PC-3 (cell line): ENCODE results near the gene TANGO2.

ENCODE experiments used
- CTCF ChIP-seq: fragments of 300-600 bp; sonication (generic); conservative IDR thresholded peaks from 2 replicates; pipeline ENCODE4 v1.5.1; 2017; ENCODE audit warnings: antibody characterized with exemption, low read depth, mild to moderate bottlenecking, low read length
- EZH2 ChIP-seq: fragments of 300-600 bp; sonication (generic); IDR thresholded peaks from one replicate; pipeline ENCODE4 v1.6.1; 2017; ENCODE audit warnings: antibody characterized with exemption, mild to moderate bottlenecking, low read length; ENCODE audit not compliant: unreplicated experiment
- EZH2phosphoT487 ChIP-seq: fragments of 300-600 bp; sonication (generic); IDR thresholded peaks from 2 replicates; pipeline ENCODE4 v1.6.1; 2018; ENCODE audit warnings: mild to moderate bottlenecking, antibody characterized with exemption, low read length, borderline replicate concordance

GRCh38 chr22:19990609-19991394, 30.1 kb upstream of the TANGO2 start:
- TF ChIP-seq CTCF (no peak), EZH2 (no peak), EZH2phosphoT487 (no peak)
